ENCODE results near the gene CMC2. TPM values are rescaled to one million over a fixed set of nuclear protein-coding genes. Genes with fewer than 3 reads are reported as not detected.

The CMC2 gene
- total RNA-seq, 2 donors from 2014 or later: 34.8 to 46.1 TPM

GRCh38 chr16:80985611-80986010, 21.1 kb downstream of the CMC2 start:
- intact Hi-C loops (cut with DNase I): no loop called here
- DNase-seq (ENCODE audit: low spot score): no peak

DNA sequence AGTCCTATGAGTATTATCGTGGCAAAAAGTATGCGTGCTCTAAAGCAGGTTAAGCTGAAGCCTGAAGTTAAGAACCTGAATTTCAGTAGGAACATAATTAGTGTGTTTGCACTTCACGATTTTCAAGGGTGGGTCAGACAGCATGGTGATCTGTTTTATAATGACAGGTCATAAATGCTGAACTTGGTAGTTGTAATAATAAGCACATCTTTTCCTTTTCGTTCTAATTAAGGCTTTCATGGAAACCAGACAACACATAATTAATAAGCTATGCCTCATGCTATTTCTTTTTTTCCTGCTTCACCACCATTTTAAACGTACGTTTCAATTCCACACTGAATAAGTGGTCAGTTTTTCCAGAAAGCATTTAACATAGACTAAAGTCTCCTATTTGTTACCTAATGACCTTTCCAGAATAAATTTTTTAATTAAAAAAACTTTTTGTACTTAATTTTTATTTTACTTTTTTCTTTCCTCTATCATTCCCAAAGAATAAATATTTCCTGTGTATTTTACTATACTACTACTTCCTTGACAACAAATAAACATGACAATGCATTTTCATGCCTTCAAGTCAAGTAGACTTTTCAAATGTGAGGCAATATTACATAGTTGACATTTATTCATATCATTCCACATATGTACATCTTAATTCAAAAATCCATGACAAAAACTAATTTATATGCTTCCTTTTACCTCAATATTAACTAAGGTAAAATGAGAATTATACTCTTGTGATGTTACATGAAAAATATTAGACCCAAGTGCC, 22.4 kb downstream of the CMC2 start:
- intact Hi-C loops (cut with DNase I): no loop called here
- DNase-seq (ENCODE audit: low spot score): no peak

GRCh38 chr16:80982646-80983045, 24.0 kb downstream of the CMC2 start:
- no peak for DNase-seq (ENCODE audit: low spot score)
- intact Hi-C loops (cut with DNase I): no loop called here

DNA sequence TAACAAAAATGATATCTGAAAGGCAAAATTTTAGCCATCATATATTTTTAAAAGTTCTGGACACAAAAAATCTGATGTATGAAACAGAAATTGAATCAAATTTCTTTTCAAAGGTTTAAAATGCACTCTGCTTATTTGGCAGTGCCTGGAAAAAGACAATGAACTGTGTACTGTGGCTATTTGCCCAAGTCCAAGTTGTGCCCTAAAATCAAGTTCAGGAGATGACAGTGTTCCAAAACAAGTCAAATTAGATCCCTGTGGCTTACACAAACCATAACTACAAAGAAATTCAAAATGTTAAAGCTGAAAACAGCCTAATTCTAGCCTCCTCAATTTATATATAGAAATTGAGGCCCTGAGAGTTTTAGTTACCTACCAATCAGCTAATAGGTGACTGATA, 25.6 kb downstream of the CMC2 start:
- intact Hi-C loops (cut with DNase I): no loop called here

DNA sequence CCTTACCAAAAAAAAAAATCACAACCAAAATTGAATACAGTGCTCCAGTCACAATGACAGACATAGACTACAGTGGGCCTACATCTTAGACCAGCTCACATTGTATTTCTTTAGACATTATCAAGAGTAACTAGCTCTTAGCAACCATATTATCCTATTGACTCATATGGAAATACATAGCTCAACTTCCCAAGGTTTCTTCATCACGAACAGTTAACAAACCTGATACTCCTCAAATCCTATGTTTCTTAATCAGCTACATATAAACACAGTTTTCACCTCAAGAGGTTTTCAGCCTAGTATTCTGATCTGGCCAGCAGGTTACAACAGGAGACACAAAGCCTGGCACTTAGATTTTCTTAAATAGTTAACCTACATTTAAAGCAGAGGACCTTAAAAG, 29.7 kb downstream of the CMC2 start:
- no peak for DNase-seq (ENCODE audit: low spot score)
- intact Hi-C loops (cut with DNase I): no loop called here

More for the DNA sequence above, 25.6 kb downstream of the CMC2 start:
- no peak for DNase-seq (ENCODE audit: low spot score)

- DNase-seq (ENCODE audit: low spot score): no peak
- intact Hi-C loops (cut with DNase I): no loop called here
These were observed 31.9 kb downstream of the CMC2 start for GRCh38 chr16:80974649-80975376.

- no peak for DNase-seq (ENCODE audit: low spot score)
- intact Hi-C loops (cut with DNase I): no loop called here
These were observed 32.7 kb downstream of the CMC2 start for GRCh38 chr16:80973991-80974390.

DNA sequence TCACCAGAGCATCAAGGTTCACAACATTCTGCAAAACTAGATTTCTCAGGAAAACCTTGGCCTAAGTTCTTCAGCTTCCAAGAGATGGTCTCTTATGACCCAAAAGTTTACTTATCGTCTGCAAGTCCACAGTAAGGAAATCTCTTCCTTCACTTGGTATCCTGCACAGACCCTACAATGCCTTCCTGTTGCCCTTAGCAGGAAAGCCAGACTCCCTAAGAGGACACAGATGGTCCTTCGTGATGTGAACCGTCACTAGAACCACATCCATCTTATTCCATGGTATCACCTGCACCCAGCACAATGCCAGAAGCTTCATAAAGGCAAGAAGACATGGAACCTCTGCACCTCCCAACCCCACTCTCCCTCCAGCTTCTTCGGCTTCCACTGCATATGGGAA, 34.1 kb downstream of the CMC2 start:
- intact Hi-C loops (cut with DNase I): no loop called here
- no peak for DNase-seq (ENCODE audit: low spot score)

DNA sequence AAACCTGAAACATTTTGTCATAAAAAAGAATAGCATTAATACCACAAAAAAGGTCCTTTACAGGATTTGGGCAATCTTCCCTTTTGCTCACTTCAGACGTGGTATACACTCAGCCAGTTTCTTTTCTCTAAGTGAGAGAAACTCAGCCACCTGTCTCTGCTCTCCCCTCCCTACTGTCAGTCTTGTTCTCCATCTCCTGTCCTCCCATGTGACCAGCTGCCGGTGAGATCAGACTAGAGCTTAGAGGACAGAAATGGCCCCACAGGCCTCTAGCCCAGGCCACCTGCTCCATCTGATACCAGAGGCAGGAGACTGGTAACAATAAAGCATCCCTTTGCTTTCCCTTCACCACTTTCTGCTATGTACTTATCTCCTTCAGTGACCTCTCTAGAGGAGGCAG, 34.9 kb downstream of the CMC2 start:
- intact Hi-C loops (cut with DNase I): no loop called here
- DNase-seq (ENCODE audit: low spot score): no peak

DNA sequence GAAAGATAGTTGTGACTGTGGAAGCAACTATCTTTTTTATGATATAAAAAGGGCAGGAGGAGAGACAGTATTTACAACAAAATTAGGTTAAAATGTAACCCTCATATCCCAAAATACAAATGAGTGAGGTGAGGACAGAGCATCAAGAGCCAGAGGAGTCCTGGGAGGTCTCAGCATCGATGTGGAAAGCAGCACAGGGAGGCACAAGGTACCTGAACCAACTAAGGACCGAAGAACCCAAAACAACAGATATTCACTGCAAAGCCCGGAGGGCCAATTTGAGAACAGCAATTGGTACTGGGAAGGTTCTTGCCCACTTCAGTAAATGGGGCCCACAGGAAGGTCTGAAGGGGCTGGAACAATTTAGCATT, 37.6 kb downstream of the CMC2 start:
- intact Hi-C loops (cut with DNase I): no loop called here
- DNase-seq (ENCODE audit: low spot score): no peak

DNA sequence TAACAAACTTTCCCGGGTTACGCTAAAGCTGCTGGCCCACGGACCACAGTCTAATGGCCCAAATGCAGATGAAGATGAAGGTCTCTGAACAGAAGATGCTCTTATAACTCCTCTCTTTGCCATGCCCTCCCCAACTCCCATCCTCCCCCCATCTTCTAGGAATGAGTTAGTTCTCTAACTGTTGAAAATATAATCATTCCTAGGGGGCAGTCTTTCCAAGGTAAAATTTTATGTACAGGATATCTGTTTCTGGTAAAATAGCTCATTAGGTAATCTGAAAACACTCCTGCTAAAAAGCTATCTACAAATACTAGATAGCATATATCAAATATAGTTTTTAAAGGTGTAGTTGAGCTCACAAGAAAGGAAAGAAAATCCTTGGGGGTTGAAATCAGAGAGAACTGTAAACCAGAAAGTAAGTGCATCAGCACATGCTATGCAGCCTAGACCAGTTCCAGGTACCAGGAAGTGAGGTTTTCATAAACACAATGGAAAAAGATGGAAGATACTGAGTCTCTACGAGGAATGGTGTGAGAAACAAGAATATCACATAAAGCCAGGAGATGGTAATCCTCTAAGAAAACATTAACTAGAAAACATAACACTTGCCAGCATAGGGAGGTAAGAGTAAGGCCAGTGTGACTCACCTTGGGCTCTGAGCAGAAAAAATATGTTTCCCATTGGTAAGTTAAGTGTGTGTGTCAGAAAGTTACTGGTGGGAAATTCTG, 38.1 kb downstream of the CMC2 start:
- intact Hi-C loops (cut with DNase I): no loop called here
- DNase-seq (ENCODE audit: low spot score): no peak

DNA sequence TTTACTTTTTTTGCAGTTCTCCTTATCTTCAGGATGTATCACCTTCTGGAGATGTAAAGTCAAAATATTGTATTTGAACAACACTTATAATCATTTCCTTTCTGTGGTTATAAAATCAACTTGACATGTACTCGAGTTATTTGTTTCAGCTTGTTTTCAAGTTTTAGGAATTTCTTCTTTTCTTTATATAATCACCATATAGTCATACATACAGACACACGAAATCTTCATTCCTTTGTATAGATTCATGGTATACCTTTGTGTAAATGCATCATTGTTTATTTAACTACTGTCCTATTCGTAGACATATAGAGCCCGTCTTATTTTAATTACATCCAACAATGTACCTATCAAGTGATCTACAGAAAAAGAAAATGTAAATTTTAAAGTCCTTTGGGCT, 40.1 kb downstream of the CMC2 start:
- DNase-seq (ENCODE audit: low spot score): no peak
- intact Hi-C loops (cut with DNase I): no loop called here

DNA sequence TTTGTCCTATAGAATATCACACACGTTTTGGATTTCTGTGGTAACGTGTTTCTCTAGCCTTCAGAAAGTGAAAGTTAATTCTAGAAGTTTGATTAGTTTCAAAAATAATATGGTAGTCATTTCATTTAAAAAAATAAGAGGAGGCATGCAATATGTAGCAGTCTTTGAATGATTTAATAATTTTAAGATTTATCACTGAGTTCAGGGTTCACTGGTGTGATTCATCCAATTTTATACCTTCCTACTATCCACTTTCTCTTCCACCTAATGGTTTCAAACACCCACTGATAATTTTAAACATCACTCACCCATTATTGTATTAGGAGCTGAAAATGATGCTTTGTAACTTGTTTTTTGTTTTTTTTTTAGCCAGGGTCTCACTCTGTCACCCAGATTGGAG, 42.3 kb downstream of the CMC2 start:
- intact Hi-C loops (cut with DNase I): no loop called here
- no peak for DNase-seq (ENCODE audit: low spot score)

GRCh38 chr16:80962879-80963278, 43.8 kb downstream of the CMC2 start:
- DNase-seq (ENCODE audit: low spot score): no peak
- intact Hi-C loops (cut with DNase I): no loop called here

- intact Hi-C loops (cut with DNase I): no loop called here
- DNase-seq (ENCODE audit: low spot score): no peak
These were observed 48.4 kb downstream of the CMC2 start for GRCh38 chr16:80958284-80958683.

DNA sequence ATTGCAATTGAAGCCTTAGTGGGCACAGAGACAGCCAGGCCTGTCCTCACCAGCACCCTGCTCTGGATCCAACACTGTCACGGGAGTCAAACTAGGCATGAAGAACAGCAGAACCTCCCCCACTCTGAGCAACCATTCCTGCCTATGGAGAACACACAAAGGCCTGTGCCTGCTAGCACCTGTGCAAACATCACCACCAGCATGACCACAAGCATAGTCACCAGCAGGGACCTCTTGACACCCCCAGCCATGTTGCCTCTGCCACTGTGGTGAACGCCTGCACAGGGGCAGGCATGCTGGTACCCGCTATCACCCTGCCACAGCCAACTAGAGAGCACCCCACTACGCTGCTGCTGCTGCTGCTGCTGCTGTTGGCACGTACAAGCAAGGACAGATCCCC, 51.7 kb downstream of the CMC2 start:
- no peak for DNase-seq (ENCODE audit: low spot score)
- intact Hi-C loops (cut with DNase I): no loop called here

- intact Hi-C loops (cut with DNase I): no loop called here
- no peak for DNase-seq (ENCODE audit: low spot score)
These were observed 57.7 kb downstream of the CMC2 start for GRCh38 chr16:80948886-80949493.

GRCh38 chr16:80947708-80948625, 58.7 kb downstream of the CMC2 start:
- DNase-seq (ENCODE audit: low spot score): no peak
- intact Hi-C loops (cut with DNase I): no loop called here

DNA sequence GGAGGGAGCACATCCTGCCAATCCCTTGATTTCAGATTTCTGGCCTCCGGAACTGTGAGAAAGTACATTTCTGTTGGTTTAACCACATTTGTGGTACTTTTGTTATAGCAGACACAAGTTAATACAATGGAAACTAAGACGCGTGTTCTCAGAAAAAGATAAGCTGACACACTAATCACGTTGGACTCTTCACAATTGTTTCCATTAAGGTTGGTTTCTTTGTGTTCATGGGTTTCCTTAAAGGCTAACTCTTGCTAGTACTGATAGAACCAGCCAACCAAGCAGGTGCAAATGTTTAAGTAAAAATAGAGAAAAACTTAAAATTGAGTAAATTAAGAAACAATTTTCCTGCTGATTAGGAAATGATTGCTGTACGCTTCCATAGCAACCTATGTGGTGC, 59.4 kb downstream of the CMC2 start:
- no peak for DNase-seq (ENCODE audit: low spot score)
- intact Hi-C loops (cut with DNase I): no loop called here
